Fibroblast of pulmonary artery (primary cell): ENCODE data around the gene KCNA10.

Experiments
- DNase-seq: peaks from one replicate; pipeline ENCODE4 v3.0.0-alpha.2; 2010; ENCODE audit warnings: low read depth
- H3K4me3 ChIP-seq: replicated peaks from 2 replicates; pipeline ENCODE4 v1.5.1; 2011; ENCODE audit warnings: low read depth, mild to moderate bottlenecking, control low read depth, low read length, moderate library complexity
- CTCF ChIP-seq: IDR thresholded peaks from 2 replicates; pipeline ENCODE4 v1.5.1; 2011; ENCODE audit warnings: mild to moderate bottlenecking, control low read depth, low read length, inconsistent platforms; ENCODE audit errors: missing control alignments

KCNA10 gene

GRCh38 chr1:110556471-110556807 lies 37.5 kb upstream of the KCNA10 start:
- no peak for TF ChIP-seq CTCF
- H3K4me3 ChIP-seq, result no peak overlapping the region
- no peak for DNase-seq

DNA sequence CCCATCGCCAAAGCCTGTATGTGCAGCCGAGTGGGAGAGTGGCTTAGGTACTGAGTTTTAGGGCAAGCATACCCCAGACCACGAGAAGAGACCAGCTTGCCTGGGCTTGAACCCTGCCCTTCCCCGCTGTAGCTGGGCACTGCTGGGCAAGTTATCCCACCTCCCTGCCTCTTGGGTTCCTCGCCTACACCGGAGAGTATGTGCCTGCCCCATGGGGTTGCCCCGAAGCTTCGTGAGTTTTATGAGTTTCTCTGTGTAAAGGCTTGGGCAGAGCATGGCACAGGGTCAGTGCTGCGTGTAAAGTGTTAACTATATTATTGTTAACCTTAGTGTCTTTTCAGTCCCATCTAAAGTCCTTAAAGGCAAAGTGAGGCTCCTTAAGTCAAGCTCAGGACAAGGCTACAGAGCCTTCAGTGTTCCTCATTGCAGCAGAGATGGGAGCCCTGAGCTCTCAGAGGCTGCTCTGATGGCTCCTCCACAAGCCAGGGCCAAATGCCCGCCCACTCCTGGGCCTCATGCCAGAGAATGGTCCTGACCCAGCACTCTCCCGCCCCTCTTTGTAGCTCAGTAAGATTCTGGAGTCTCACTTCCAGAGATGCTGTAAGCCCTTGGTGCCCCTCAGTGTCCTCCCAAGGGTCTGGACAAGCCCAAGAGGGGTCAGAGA lies 37.0 kb upstream of the KCNA10 start:
- no peak for TF ChIP-seq CTCF
- H3K4me3 ChIP-seq, result no peak overlapping the region
- peak; percentile 8 for DNase-seq

- TF ChIP-seq CTCF, result peak; percentile 47
- DNase-seq, result peak; percentile 26
- H3K4me3 ChIP-seq, result no peak overlapping the region
Observed at GRCh38 chr1:110554871-110555801, 36.2 kb upstream of the KCNA10 start.

GRCh38 chr1:110551278-110551809 lies 32.4 kb upstream of the KCNA10 start:
- no peak overlapping the region for H3K4me3 ChIP-seq
- DNase-seq, result no peak
- no peak for TF ChIP-seq CTCF

DNA sequence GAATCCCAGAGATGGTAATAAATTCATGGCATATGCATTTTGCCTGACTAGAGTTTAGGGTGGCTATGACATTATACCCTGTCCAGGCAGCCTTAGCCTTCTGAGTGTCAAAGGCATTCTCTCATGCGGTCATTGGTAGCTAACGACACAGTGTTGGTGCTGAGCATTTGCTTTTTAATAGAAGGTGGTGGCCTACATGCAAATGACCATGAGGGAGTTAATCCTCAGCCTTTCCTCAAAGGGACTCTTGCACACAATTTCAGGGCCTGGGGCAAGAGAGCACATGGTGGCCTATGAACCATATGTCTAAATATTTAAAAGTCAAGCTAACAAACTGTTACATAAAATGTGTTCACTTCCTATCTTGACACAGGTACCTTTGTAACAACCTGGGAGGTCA lies 30.9 kb upstream of the KCNA10 start:
- no peak for DNase-seq
- no peak for TF ChIP-seq CTCF
- no peak overlapping the region for H3K4me3 ChIP-seq

- peak; percentile 21 for DNase-seq
- H3K4me3 ChIP-seq, result no peak overlapping the region
- peak; percentile 43 for TF ChIP-seq CTCF
Observed at GRCh38 chr1:110548381-110548780, 29.4 kb upstream of the KCNA10 start.

DNA sequence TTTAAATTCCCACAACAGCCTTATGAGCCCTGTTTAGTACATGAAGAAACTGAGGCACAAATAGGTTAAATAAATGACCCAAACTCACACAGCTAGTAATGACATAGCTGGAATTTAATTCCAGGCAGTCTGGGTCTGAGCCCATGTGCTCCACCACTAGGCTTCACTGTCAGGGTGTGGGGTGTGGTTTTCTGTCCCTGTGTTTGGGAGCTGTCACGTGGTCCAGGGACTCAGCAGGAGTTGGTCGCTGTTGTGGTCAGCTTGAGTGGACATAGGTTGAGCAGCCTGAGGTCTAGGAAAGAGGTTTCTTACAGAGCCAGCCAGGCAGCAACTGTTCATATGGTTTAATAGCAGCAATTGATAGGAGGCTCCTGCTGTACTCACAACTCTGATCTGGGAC lies 28.0 kb upstream of the KCNA10 start:
- DNase-seq, result no peak
- no peak for TF ChIP-seq CTCF
- no peak overlapping the region for H3K4me3 ChIP-seq
